Smooth muscle cell (in vitro differentiated cells): ENCODE results near the gene RHOXF2. TPM values are rescaled to one million over a fixed set of nuclear protein-coding genes. Genes with fewer than 3 reads are reported as not detected.
"Not testable (repeated sequence)": the region's sequence is repeated elsewhere in the genome, so short reads cannot be mapped to it uniquely, and the experiment has no call there.

Source experiments
- DNase-seq: peaks from one replicate; lab custom pipeline; 2025; ENCODE audit not compliant: unreplicated experiment; lab: John Stamatoyannopoulos, UW
- H2AFZ ChIP-seq: fragments of 200-600 bp; sonication (generic); 2 replicates; pipeline ENCODE4 v1.6.0; 2016; ENCODE audit warnings: antibody characterized with exemption, low read depth, mild to moderate bottlenecking
- H3F3A ChIP-seq: fragments of 200-600 bp; sonication (generic); 2 replicates; pipeline ENCODE4 v1.6.0; 2017; ENCODE audit warnings: antibody characterized with exemption, low read depth
- H3K27ac ChIP-seq: fragments of 200-600 bp; sonication (generic); 2 replicates; pipeline ENCODE4 v1.5.1; 2016; ENCODE audit warnings: low read depth, mild to moderate bottlenecking
- H3K27me3 ChIP-seq: fragments of 200-600 bp; sonication (generic); 2 replicates; pipeline ENCODE4 v1.6.1; 2016; ENCODE audit warnings: low read depth, mild to moderate bottlenecking
- H3K36me3 ChIP-seq: fragments of 200-600 bp; sonication (generic); 2 replicates; pipeline ENCODE4 v1.5.1; 2016; ENCODE audit warnings: low read depth
- H3K4me1 ChIP-seq: fragments of 200-600 bp; sonication (generic); 2 replicates; pipeline ENCODE4 v1.5.1; 2016; ENCODE audit warnings: low read depth
- H3K4me2 ChIP-seq: fragments of 200-600 bp; sonication (generic); 2 replicates; pipeline ENCODE4 v1.6.0; 2016; ENCODE audit warnings: mild to moderate bottlenecking
- H3K4me3 ChIP-seq: fragments of 200-600 bp; sonication (generic); 2 replicates; pipeline ENCODE4 v1.5.1; 2016; ENCODE audit warnings: mild to moderate bottlenecking
- H3K79me2 ChIP-seq: fragments of 200-600 bp; sonication (generic); 2 replicates; pipeline ENCODE4 v1.6.0; 2016; ENCODE audit warnings: low read depth, mild to moderate bottlenecking
- H3K9ac ChIP-seq: fragments of 200-600 bp; sonication (generic); 2 replicates; pipeline ENCODE4 v1.6.0; 2016; ENCODE audit warnings: low read depth
- H3K9me3 ChIP-seq: fragments of 200-600 bp; sonication (generic); replicated peaks from 2 replicates; pipeline ENCODE4 v1.5.1; 2016; ENCODE audit warnings: low read depth
- H4K20me1 ChIP-seq: fragments of 200-600 bp; sonication (generic); 2 replicates; pipeline ENCODE4 v1.6.0; 2016; ENCODE audit warnings: low read depth
- CTCF ChIP-seq: fragments of 200-600 bp; sonication (generic); IDR thresholded peaks from 2 replicates; pipeline ENCODE4 v1.5.1; 2017; ENCODE audit warnings: borderline replicate concordance, mild to moderate bottlenecking, antibody characterized with exemption; ENCODE audit not compliant: insufficient read depth, poor library complexity, severe bottlenecking
- WGBS: methylation state at CpG from one replicate; pipeline ENCODE4 v1.1.7; 2016; ENCODE audit warnings: low lambda C conversion rate; 5-methylcytosine and 5-hydroxymethylcytosine counted together
- polyA plus RNA-seq: library from polyadenylated mRNA; unstranded; fragments of >200 nt; fragmentation: Nextera tagmentation; extraction: Ambion mirVana; gene quantifications from 2 replicates; pipeline ENCODE4 v1.2.1, GENCODE V29; 2016
- total RNA-seq: library from RNA; depleted of rRNA; stranded (reverse); fragments of >200 nt; gene quantifications from 2 replicates; pipeline ENCODE4 v1.2.3, GENCODE V29; 2014

Gene RHOXF2
- total and polyA plus RNA-seq, 2 experiments from 2014 or later, result not detected

GRCh38 chrX:120193254-120193653, 34.8 kb downstream of the RHOXF2 start:
- not testable (repeated sequence) for H3K4me2 ChIP-seq, H3K9me3 ChIP-seq, H3K36me3 ChIP-seq, H3K27me3 ChIP-seq, DNase-seq, H3K79me2 ChIP-seq, H3K4me1 ChIP-seq, H4K20me1 ChIP-seq, H3K9ac ChIP-seq, H2AFZ ChIP-seq, H3F3A ChIP-seq, H3K27ac ChIP-seq, H3K4me3 ChIP-seq
- no CpG with 5 or more reads among the region's 6 CpGs for WGBS

DNA sequence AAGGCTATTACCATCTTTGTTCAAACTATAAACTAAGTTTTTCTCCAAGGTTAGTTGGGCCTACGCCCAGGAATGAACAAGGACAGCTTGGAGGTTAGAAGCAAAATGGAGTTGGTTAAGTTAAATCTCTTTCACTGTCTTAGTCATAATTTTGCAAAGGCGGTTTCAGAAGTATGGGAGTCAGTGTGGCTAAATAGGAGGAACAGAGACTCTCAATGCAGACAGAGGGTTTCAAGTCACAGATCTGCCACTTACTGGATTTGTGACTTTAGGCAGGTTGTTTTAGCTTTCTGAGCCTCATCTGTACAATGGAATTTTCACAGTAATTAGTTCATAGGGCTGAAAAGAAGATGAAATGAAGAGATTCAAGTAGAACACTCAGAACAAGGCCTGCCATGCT, 35.3 kb downstream of the RHOXF2 start:
- not testable (repeated sequence) for H3K4me2 ChIP-seq, H4K20me1 ChIP-seq, DNase-seq, H3F3A ChIP-seq, H2AFZ ChIP-seq, H3K36me3 ChIP-seq, H3K9me3 ChIP-seq, H3K27ac ChIP-seq, H3K27me3 ChIP-seq, H3K4me1 ChIP-seq, H3K79me2 ChIP-seq, H3K4me3 ChIP-seq, H3K9ac ChIP-seq
- no CpG with 5 or more reads among the region's 2 CpGs for WGBS

DNA sequence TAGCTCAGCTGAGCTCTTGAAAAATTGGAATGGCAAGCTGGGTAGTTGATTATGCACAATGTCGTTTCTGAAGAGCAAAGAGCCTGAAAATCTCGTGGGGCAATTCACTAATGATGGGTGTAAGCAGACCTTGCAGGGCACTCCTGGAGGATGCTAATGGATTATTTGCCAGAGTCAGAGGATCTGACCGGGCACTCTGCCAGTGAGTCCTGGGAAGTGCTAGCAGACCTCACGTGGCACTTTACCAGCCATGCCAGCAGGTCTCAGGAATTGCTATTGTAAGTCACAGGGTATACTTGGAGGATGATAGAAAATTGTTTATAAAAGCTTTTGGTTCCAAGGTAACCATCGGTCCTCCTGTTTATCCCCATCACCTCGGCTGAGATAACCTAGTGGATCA, 37.4 kb downstream of the RHOXF2 start:
- not testable (repeated sequence) for H3K9me3 ChIP-seq, H3K4me2 ChIP-seq, H4K20me1 ChIP-seq, H2AFZ ChIP-seq, H3K9ac ChIP-seq, H3K79me2 ChIP-seq, H3K27me3 ChIP-seq, H3K36me3 ChIP-seq, H3F3A ChIP-seq, H3K27ac ChIP-seq, H3K4me3 ChIP-seq, H3K4me1 ChIP-seq, DNase-seq
- no CpG with 5 or more reads among the region's 6 CpGs for WGBS

GRCh38 chrX:120196626-120197283, 38.3 kb downstream of the RHOXF2 start:
- DNase-seq, H3K79me2 ChIP-seq, H3K4me2 ChIP-seq, H3K27ac ChIP-seq, H3K36me3 ChIP-seq, H4K20me1 ChIP-seq, H2AFZ ChIP-seq, H3K9ac ChIP-seq, H3K4me1 ChIP-seq, H3K27me3 ChIP-seq, H3K4me3 ChIP-seq, H3K9me3 ChIP-seq, H3F3A ChIP-seq: not testable (repeated sequence)
- WGBS, result no CpG with 5 or more reads among the region's 8 CpGs

- H3K36me3 ChIP-seq, result no peaks in the 10 kb centered on the region
- no peak for TF ChIP-seq CTCF
- no peak for DNase-seq
- H3K27ac ChIP-seq, result no peak overlapping the region
- no peak overlapping the region for H2AFZ ChIP-seq
- no peak overlapping the region for H3K4me3 ChIP-seq
- no peaks in the 10 kb centered on the region for H3K4me1 ChIP-seq
- H3K79me2 ChIP-seq, result no peaks in the 10 kb centered on the region
- no peaks in the 10 kb centered on the region for H3K9me3 ChIP-seq
- WGBS, result 73% methylated on average over 11 of the region's 11 CpGs
- no peak overlapping the region for H3K4me2 ChIP-seq
- H3K27me3 ChIP-seq, result no peaks in the 10 kb centered on the region
- H4K20me1 ChIP-seq, result no peaks in the 10 kb centered on the region
- H3F3A ChIP-seq, result no peaks in the 10 kb centered on the region
- H3K9ac ChIP-seq, result no peak overlapping the region
Measured at GRCh38 chrX:120200851-120201250, 42.4 kb downstream of the RHOXF2 start.
